ENCODE results near the gene C18orf54.

Gene C18orf54

GRCh38 chr18:54396760-54397159 is 39.1 kb downstream of the C18orf54 start:
- no peak overlapping the region for H3K4me3 ChIP-seq (ENCODE audit: low read depth, low read length)
- TF ChIP-seq CTCF (conservative IDR thresholded peaks at IDR 0.05; ENCODE audit: low read depth, low read length): no peak
- DNase-seq (ENCODE audit: low read depth): no peak

DNA sequence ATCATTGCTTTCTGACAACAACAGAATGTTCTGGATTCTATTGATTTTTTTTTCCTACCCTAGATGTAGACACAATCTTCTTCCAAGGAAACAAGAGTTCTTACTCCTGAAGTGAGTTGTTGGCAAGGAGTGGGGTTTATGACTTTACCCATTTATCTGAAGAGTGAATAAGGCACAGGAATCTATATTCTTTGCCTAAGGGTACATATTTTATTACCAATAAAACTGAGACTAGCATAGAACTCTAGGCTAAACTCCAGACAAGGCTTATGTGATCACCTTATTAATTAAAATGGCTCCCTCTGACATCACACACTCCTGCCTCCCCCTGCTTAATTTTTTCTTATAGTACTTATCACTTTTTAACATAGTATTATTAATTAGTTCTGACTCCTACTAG is 47.6 kb downstream of the C18orf54 start:
- H3K4me3 ChIP-seq (ENCODE audit: low read depth, low read length): no peak overlapping the region
- TF ChIP-seq CTCF (conservative IDR thresholded peaks at IDR 0.05; ENCODE audit: low read depth, low read length): no peak
- no peak for DNase-seq (ENCODE audit: low read depth)

DNA sequence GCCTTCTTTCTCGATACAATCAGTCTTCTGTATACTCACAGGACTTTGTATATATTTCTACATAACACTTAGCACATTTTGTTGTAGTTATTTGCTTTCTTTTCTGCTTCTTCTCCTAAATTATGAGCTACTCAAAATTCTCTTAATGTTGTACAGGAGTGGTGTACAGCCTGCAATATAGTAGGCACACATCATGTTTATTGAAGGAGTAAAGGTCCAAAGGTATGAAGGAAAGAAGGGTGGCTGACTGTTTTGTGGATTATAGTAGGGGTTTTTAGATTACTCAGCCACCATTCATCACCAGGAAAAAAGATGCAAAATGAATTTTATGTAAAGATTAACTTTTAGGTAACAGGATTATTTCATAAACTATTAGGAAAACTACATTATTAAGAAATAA is 54.1 kb downstream of the C18orf54 start:
- DNase-seq (ENCODE audit: low read depth): no peak
- no peak for TF ChIP-seq CTCF (conservative IDR thresholded peaks at IDR 0.05; ENCODE audit: low read depth, low read length)
- H3K4me3 ChIP-seq (ENCODE audit: low read depth, low read length): no peak overlapping the region

DNA sequence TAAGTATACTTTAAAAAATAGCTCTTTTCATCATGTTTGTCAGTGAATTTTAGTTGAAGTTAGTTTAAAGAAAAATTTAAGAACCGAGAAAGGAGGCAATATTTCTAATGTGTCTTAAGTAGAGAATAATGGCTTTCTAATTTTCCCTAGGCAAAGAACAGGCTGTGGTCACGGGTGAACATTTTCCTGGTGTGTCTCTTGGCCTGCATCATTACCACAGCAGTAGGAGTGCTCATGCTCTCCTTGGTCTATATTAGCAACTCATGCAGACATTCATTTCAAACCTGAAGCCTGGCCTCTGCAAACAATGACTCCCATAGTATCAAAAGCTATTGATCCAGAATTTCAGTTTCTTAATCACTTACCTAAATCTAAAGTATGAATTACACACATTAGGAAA is 57.4 kb downstream of the C18orf54 start:
- no peak overlapping the region for H3K4me3 ChIP-seq (ENCODE audit: low read depth, low read length)
- TF ChIP-seq CTCF (conservative IDR thresholded peaks at IDR 0.05; ENCODE audit: low read depth, low read length): no peak
- peak; percentile 8 for DNase-seq (ENCODE audit: low read depth)

DNA sequence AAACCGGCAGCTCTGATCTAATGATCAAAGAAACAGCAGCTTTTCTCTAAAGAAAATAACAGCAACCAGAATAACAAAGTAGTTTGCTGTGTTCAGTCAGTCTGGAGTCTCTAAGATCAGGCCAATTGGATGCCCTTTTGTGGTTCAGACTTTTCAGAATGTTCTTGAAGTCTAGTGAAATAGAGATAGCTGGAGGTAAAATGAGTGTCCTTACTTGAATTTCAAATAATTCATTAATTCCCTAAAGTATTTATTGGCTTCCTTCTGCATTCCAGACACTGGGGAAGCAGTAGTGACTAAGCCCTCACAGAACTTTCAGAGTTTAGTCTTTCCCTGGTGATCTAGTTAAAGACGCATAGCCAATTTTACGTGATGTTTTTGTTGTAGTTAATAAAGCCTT is 58.7 kb downstream of the C18orf54 start:
- no peak overlapping the region for H3K4me3 ChIP-seq (ENCODE audit: low read depth, low read length)
- TF ChIP-seq CTCF (conservative IDR thresholded peaks at IDR 0.05; ENCODE audit: low read depth, low read length): no peak
- DNase-seq (ENCODE audit: low read depth): peak; percentile 92

- no peak for TF ChIP-seq CTCF (conservative IDR thresholded peaks at IDR 0.05; ENCODE audit: low read depth, low read length)
- no peak overlapping the region for H3K4me3 ChIP-seq (ENCODE audit: low read depth, low read length)
- DNase-seq (ENCODE audit: low read depth): no peak
Measured at GRCh38 chr18:54423831-54424230, 66.1 kb downstream of the C18orf54 start.

- no peak for DNase-seq (ENCODE audit: low read depth)
- TF ChIP-seq CTCF (conservative IDR thresholded peaks at IDR 0.05; ENCODE audit: low read depth, low read length): no peak
Measured at GRCh38 chr18:54426085-54426665, 68.5 kb downstream of the C18orf54 start.

More at GRCh38 chr18:54426085-54426665, 68.5 kb downstream of the C18orf54 start:
- H3K4me3 ChIP-seq (ENCODE audit: low read depth, low read length): no peak overlapping the region
